NCI-H748 (cell line): ENCODE measurements around the gene HMGB2.

Experiments used
- DNase-seq: peaks from one replicate; lab custom pipeline; 2025; ENCODE audit not compliant: unreplicated experiment; lab: John Stamatoyannopoulos, UW

HMGB2 gene

DNA sequence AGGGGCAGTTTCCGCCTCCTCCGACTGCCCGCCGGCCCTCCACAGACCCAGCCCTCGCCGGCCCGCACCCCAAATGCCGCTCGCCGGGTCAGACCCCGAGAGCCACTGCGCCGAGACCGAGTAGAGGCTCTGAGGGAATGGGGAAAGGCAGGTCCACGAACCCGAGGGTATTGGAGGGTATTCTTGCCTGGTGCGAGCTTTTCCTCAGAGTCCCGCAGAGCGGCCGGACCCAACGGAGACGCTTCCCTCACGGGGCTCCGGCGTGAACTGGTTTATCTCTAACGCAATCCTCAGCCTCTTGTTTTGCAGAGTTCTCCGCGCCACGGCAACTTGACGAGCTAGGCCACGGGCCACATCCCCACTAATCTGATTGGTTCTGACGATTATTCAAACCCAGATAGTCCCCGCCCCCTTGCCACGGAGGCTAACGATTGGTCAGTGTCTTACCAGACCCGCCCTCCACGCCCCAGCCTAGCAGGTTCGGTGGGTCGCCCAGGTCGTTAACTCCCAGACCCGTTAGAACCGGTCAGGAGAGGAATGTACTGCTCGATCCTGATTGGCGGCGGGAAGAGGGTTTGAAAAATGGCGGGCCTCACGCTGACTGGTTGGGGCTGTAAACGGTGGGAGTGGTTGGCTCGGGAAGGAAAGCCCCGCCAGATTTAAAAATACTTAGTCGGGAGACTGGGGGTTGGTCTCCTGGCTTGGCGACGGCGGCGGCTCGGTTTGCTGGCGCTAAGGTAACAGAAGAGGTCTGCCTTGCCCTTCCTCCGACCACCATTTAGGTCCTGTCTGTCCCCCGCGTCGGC is at the start of gene HMGB2:
HMGB2 (minus strand) TSS at position 274 of the 806 bp plus-strand sequence. CDS start 709 bp downstream, outside the sequence.
- DNase-seq = peak; percentile 99

DNA sequence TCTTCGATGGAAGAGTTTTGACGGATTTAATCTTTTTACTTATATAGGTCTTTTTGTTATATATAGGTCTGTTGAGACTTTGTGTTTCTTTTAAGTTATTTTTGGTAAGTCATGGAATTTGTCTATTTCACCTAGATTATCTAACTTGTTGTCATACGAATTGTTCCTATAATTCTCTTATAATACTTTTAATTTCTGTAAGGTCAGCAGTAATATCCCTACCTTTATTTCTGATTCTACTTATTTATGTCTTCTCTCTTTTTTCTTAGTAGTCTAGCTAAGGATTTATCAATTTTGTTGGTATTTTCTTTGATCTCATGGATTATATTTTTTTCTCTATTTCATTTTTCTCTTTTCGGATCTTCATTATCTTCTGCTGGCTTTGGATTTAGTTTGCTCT is 48.2 kb upstream of the HMGB2 start:
- DNase-seq = no peak

DNA sequence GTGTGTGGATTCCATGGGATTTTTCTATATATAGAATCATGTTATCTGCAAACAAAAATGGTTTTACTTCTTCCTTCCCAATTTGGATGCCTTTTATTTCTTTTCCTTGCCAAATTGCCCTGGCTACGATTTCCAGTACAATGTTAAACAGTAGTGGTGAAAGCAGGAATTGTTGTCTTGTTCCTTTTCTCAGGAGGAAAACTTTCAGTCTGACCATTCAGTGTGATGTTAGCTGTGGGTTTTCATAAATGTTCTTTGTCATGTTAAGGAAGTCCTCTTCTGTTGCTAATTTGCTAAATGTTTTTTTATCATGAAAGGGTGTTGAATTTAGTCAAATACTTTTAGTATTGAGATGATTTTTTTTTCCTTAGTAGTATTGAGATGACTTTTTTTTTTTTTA is 47.5 kb upstream of the HMGB2 start:
- DNase-seq = no peak

DNA sequence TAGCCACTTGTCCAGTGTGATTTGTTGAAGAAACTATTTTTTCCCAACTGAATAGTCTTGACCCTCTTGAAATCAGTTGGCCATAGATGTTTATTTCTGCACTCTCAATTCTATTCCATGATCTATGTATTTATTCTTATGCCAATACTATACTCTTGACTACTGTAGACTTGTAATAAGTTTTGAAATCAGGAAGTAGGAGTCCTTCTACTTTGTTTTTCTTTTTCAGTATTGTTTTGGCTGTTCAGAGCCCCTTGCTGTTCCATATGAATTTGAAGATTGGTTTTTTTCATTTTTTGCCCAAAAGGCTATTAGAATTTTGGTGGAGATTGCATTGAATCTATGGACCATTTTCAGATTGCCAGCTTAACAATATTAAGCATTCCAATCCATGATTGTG is 46.8 kb upstream of the HMGB2 start:
- DNase-seq = no peak

DNA sequence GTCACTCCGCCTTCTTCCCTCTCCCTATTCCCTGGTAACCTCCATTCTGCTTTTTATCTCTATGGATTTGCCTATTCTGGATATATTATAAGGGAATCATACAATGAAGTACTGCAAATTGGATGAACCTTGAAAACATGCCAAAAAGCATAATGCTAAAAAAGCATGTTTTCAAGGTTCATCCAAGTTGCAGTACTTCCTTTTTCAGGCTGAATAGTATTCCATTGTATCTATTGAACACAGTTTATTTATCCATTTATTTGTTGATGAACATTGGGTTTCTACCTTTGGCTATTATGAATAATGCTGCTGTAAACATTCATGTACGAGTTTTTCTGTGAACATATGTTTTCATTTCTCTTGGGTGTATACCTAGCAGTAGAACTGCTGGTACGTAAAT is 45.8 kb upstream of the HMGB2 start:
- no peak for DNase-seq

DNA sequence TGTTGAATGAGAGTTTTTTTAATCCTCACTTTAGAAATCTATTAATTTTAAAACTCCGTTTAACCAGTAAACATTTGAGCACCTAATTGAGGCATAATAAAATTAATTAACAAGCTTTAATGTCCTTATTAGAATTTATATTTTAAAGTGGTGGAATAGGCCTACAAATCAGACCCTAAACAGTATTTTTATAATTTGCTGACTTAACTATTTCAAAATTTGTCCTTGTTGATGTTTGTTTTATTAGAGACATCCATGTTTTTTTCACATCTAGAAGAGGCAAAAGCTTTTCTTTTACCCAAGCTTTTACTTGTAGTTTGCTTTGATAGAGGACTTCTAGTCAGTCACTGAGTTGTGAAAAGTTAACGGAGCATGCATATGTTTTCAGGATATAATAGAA is 40.4 kb upstream of the HMGB2 start:
- no peak for DNase-seq

DNA sequence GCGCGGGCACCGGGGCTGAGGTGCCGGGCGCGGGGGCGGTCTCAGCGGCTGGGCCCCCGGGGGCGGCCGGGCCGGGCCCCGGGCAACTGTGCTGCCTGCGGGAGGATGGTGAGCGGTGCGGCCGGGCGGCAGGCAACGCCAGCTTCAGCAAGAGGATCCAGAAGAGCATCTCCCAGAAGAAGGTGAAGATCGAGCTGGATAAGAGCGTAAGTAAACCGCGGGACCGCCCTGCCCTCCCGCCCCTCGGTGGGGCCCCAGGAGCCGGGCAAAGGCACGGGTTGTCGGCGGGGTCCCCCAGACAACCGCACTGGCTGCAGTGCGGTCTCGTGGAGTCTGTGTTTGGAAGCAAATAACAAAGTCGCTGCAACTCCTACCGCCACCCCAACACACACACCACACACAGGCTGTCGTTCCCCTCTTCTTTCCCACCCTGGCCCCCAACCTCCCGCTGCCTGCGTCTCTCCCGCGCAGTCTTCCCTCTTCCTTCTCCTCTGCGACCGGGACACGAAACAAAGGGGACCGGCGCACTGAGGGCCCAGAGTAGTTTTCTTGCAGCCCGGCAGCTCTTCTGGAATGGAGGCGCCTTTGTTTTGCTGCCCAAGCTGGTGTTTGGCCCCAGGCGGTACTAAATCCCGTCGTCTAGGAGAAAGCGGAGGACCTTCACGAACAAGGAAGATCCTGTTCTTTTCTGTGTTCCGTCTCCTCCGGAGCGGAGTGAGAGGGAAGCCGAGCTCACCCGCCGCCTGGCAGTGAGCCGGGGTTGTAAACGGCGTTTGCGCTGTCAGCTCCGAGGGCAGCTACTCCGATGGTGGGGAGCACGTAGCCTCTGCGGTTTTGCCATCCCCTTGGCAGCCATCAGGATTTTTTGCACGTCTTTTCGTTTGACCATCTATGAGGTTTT is 37.4 kb upstream of the HMGB2 start:
- DNase-seq = peak; percentile 60

DNA sequence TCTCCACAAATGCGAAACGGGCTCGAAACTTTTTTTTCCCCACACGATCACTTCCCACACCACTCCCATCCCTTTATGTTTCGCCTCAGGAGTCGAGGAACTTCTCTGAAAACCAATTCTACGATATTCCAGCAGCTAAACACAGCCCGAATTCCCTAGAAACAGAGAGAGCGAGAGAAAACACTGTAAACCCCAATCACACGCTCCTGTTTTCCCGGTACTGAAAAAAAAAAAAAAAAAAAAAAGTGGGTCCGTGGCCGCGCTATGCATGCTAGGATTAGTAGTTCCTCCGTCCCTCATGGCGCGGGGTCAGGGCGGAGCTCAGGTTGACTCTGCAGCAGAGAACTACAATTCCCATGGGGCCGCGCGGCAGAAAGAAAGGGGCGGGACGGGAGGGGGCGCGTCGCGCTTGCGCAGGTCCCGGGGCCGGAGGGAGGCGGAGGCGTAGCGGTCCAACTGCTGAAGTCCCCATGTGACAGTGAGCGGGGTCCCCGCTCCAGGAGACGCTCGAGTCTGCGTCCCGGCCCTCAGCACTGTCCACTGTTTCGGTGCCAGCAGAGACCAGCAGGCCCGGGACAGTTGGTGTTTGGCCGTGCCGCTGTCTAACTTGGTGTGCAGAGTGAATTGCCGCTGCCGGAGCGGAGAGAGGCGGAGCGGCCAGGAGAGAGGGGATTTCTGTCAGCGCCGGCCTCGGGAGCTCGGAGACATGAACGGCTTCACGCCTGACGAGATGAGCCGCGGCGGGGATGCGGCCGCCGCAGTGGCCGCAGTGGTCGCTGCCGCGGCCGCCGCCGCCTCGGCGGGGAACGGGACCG is 36.5 kb upstream of the HMGB2 start, which contains the start of gene SAP30:
SAP30 (plus strand) TSS at position 478 of the 815 bp plus-strand sequence; CDS start at position 707, 229 bp downstream.
- peak; percentile 96 for DNase-seq

DNA sequence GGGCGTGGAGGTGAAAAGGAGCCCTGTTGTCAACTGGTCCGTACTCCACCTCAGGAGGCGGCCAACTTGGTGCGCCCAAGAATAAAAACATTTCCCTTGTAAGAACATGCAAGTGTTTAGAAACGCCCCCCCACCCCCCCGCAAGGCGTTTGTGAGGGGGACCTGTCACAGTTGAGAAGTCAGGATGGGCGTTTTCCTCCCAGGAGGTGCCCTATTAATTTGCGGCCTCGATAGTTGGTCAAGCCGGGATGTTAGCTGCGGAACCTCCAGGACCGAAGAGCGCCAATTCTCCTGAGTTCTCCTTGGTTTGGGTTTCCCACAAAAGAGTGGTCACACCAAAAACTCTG is 35.9 kb upstream of the HMGB2 start:
- no peak for DNase-seq

DNA sequence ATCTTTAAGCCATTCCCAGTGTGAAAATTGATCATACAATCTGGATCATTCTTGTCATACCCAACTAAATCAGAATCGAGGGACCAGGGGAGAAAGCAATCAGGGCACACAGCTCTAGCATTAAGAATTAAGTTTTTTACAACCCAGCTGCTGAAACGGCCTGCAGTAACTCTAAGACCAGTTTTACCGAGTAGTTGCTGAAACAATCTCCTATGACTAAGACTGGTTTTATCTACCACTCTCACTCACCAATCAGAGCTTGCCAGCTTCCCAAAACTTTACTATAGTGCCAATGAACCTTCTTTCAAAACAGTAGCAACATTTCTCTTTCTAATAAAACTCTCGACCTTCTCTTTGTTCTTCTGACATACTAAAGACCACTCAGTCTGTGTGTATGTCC is 33.8 kb upstream of the HMGB2 start:
- DNase-seq = peak; percentile 12

DNA sequence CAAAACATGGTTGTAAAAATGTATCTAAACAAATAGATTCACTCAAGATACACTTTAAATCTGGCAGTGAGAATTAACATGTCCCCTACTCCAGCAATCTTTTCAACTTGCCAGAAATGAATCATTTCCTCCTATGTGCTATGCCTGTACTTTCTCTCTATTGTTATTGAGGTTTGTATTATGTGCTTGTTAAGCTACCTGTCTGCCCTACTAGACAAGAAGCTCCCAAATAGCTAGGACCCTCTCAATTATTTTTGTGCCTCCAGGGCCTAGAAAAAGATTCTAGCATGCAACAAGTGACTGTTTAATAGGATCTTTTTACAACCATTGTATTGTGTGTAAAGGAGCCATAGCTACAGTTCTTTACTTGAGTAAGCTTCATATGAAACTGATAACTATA is 33.1 kb upstream of the HMGB2 start:
- peak; percentile 21 for DNase-seq

DNA sequence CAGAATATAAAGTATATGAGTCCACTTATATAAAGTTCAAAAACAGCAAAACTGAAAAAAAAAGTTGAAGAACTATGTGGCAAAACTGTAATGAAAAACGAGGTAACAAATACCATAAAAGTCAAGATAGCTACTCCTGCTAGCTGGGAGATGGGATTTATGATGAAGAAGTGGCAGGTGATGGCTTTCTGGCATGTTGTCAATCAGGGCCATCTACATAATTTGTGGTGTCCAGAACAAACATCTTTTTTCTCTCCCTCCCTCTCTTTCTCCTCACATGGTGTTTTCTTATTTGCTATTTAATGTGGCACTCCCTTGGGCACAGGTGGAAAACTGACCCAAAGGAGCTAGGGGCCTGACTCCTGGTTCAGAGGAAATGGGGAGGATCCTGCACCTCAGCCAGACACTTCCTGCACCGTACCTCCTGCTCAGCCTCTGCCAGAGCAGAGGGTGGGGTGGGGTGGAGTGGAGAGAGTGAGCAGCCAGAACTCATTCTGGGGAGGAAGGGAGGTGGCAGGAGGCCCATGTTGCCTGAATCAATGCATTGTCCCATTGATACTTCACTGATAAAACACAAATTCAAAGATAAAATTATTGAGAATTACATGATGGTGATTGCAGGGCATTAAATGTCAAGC is 31.3 kb upstream of the HMGB2 start:
- DNase-seq = peak; percentile 74

DNA sequence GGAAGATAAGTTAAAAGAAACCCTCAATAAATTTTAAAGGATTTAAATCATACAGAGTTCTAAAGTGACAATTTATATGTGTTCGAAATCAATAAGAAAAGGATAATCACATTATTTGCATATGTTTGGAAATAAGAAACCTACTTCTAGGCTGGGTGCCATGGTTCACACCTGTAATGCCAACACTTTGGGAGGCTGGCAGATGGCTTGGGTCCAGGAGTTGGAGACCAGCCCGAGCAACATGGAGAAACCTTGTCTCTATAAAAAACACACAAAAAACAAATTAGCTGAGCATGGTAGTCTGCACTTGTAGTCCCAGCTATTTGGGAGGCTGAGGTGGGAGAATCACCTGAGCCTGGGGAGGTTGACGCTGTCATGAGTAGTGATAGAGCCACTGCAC is 28.5 kb upstream of the HMGB2 start:
- DNase-seq = no peak

DNA sequence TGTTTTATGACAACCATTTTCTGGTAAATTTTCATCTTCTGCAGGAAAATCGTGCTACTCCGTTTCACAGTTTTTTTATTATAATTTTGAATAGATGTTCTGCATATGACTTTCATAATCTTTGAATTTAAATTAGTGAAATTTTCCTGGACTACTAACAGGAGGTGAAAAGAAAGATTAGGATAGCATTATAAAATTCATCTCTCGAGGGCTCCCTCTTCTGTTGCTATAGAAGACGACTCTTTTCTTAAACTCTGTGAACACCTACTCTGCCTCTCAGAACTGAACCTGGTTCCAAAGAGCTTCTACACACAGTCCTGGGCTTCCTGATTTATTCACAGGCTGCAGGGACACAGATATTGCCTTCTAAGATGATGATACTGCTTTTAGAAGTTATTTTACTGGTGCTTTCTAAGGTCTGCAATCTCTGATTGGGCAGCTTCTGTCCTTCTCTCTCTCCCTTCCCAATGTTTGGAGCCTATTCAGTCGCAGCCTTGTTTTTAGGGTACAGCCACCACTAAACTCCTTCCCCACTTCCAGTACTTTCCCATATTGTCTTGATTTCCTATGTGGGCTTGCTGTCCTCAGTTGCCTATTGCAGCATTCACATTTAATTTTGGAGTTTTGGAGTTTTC is 26.5 kb upstream of the HMGB2 start:
- no peak for DNase-seq

DNA sequence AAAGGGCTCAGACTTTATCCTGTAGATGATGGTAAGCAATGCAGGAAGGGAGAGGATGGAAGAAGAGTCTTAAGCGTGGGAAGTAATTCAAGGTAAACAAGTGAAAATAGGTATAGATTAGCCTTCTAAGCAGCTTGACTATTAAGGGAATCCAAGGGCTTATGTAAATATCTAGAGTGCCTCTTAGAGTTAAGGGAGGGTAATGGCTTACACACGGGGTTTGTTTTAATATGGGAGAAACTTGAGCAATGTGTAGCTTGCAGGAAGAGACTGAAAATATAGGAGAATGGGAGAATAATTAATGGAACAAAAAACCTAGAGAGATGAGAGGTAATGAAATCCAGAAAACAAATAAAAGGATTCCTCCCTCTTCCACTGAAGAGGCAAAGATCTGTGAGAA is 23.8 kb upstream of the HMGB2 start:
- peak; percentile 57 for DNase-seq

DNA sequence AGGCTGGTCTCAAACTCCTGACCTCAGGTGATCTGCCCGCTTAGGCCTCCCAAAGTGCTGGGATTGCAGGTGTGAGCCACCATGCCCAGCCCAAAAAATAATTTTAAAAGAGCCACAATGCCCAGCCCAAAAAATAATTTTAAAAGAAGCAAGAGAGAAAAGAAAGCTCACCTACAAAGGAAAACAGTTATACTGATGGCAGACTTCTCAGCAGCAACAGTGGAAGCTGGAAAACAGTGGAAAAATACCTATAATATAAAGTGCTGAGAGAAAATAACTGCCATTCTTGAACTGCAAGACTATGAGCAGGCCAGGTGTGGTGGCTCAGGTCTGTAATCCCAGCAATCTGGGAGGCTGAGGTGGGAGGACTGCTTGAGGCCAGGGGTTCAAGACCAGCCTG is 13.3 kb upstream of the HMGB2 start:
- no peak for DNase-seq

DNA sequence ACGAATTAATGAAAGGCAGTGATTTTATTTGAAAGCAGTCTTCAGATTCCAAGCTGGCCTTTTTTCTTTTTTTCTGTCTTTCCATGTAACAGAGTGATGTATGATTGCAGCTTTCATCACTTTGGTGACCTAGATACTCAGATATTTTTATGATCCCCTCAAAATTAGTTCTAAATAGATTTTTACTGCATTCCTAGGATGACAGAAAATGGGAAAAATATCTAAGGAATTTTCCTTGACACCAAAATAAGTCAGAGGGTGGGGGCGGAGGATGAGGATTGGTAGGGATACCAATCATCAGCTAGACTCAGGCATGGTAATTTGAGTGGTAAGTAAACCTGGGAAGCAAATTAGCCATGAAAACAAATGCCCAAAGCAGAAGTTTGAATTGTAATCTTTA is 11.9 kb upstream of the HMGB2 start:
- no peak for DNase-seq

DNA sequence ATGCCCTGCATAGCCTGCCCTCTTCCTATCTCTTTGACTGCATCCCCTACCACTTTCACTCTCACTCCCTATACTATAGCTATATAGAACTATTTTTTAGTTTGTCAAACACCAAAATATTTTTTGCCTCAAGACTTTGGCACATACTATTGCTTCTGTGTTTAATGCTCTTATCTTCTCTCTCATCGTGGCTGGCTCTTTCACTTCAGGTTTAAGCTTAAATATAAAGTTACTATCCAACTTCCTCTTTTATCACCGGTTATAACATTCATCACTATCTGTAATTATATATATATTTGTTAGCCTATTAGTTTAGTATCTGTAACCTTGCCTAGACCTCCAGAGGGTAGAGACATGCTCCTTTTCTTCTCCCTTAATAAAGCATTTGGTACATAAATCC is 11.5 kb upstream of the HMGB2 start:
- DNase-seq = no peak

DNA sequence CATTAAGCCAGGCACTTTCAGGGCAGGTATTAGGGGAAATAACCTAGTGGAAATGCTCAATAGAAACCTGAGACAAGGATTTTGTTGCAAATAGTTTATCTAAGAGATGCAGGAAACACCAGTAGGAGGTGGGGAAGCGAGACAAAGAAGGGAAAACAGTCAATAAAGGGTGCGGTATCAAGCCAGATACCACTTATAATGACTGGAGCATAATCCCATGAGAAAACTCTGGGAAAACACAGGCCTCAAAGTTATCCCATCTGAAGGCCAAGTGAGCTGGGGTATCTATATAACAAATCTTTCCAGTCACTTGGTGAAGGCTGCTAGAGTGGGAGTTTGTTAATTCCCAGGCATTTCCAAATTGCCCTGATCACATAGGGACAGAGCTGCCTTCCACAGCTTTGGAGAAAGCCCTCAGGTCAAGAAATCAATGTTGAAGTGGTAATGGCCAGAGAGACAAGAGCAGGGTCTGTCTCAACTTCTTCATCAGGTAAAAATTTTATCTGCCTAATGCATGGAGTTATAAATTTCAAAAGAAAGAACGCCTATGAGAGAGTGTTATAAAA is 9.8 kb upstream of the HMGB2 start:
- DNase-seq = no peak

DNA sequence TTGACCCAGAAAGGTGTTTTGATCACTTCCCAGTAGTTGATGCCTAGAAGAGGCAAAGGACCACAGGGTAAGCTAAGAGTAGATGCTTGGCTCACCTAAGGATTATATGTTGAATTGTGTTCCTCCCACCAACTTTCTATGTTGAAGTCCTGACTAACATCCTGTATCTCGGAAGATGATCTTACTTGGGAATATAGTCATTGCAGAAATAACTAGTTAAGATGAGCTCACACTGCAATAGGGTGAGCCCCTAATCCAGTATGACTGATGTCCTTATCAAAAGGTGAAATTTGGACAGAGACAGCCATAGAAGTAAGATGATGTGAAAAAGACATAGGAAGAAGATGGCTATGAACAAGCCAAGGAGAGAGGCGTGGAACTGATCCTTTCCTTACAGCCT is 3.3 kb upstream of the HMGB2 start:
- no peak for DNase-seq
